K562 (cell line): ENCODE data around the gene NAV2. TPM values are rescaled to one million over a fixed set of nuclear protein-coding genes. Genes with fewer than 3 reads are reported as not detected.

Source experiments
- ATAC-seq: fragments of 200-7000 bp; cut with Tn5 transposase; 3 replicates; pipeline ENCODE4 v1.9.1; 2020; ENCODE audit warnings: moderate library complexity
- BruUV-seq: library from RNA; stranded (reverse); fragments of 400-500 nt; replicated peaks from 2 replicates; lab custom pipeline; 2021; lab: Mats Ljungman, UMichigan
- CTCF ChIA-PET: fragments of 300-600 bp; formaldehyde crosslinking; extraction: SDS; loops from one replicate; lab custom pipeline; 2021; ENCODE audit warnings: low intra/inter-chr PET ratio; lab: Yijun Ruan, JAX
- POLR2A ChIA-PET: fragments of 300-600, 350-650 bp; sonication (Branson Sonifier 250); formaldehyde crosslinking; extraction: SDS; loops from one replicate; lab custom pipeline; 2021; ENCODE audit warnings: antibody characterized with exemption, inconsistent platforms; lab: Yijun Ruan, JAX
- DNase-seq, 4 experiments: peaks; one replicate each; pipeline versions ENCODE4 v3.0.0 to v3.0.0-alpha.2; 2011 to 2018; ENCODE audit warnings: low spot score in 3 of 4, mixed read lengths in 3 of 4; ENCODE audit errors: extremely low read depth in 1 of 4
- FAIRE-seq: peaks from 2 replicates; lab custom pipeline; 2011; peaks lifted over from hg19 to GRCh38; lab: Jason Lieb, UNC
- H2AFZ ChIP-seq: 2 replicates; pipeline ENCODE4 v1.6.0; 2011; ENCODE audit warnings: low read depth, low read length, control low read depth, inconsistent platforms
- H3K27ac ChIP-seq: fragments of 200-600 bp; 3 replicates; pipeline ENCODE4 v1.8.0; 2011; ENCODE audit warnings: low read depth, mild to moderate bottlenecking, control low read depth, inconsistent platforms, low read length, moderate library complexity, mixed read lengths; ENCODE audit errors: extremely low read depth
- H3K27me3 ChIP-seq, 2 experiments: fragments of 300-600 bp in 1 of 2; 2 replicates in 1 of 2; 3 replicates in 1 of 2; pipeline versions ENCODE4 v1.6.0 to v1.8.0; 2011; ENCODE audit warnings: inconsistent platforms in 2 of 2, low read length in 2 of 2, mild to moderate bottlenecking in 1 of 2, mixed read lengths in 1 of 2, moderate library complexity in 1 of 2; ENCODE audit not compliant: control insufficient read depth in 2 of 2, insufficient read depth in 2 of 2
- H3K36me3 ChIP-seq: fragments of 300-600 bp; 3 replicates; pipeline ENCODE4 v1.8.0; 2011; ENCODE audit warnings: mild to moderate bottlenecking, low read length, inconsistent platforms; ENCODE audit not compliant: control insufficient read depth, insufficient read depth
- H3K4me1 ChIP-seq, 2 experiments: fragments of 200-600 bp in 1 of 2; replicated peaks in 1 of 2; 2 replicates in 1 of 2; 3 replicates in 1 of 2; pipeline versions ENCODE4 v1.5.1 to v1.8.0; 2011; ENCODE audit warnings: inconsistent platforms in 2 of 2, low read length in 2 of 2, mild to moderate bottlenecking in 1 of 2, mixed read lengths in 1 of 2, moderate library complexity in 1 of 2; ENCODE audit not compliant: control insufficient read depth in 2 of 2, insufficient read depth in 2 of 2
- H3K4me2 ChIP-seq: 2 replicates; pipeline ENCODE4 v1.6.1; 2011; ENCODE audit warnings: low read length, control low read depth, inconsistent platforms, mixed read lengths; ENCODE audit not compliant: insufficient read depth
- H3K4me3 ChIP-seq: fragments of 200-600 bp; sonication (generic), shearing (Covaris generic); 2 replicates; pipeline ENCODE4 v1.5.1; 2016; ENCODE audit warnings: control low read depth, inconsistent platforms
- H3K79me2 ChIP-seq: fragments of 200-600 bp; 3 replicates; pipeline ENCODE4 v1.8.0; 2011; ENCODE audit warnings: low read length, inconsistent platforms; ENCODE audit not compliant: control insufficient read depth, insufficient read depth
- H3K9ac ChIP-seq, 2 experiments: 2 replicates each; pipeline versions ENCODE4 v1.6.0 to v1.6.1; 2011; ENCODE audit warnings: low read depth in 2 of 2, low read length in 2 of 2, control low read depth in 1 of 2, inconsistent platforms in 1 of 2, mild to moderate bottlenecking in 1 of 2, mixed read lengths in 1 of 2; ENCODE audit not compliant: insufficient read depth in 1 of 2
- H3K9me1 ChIP-seq: one replicate; pipeline ENCODE4 v1.6.0; 2011; ENCODE audit warnings: inconsistent platforms, mild to moderate bottlenecking, low read length, moderate library complexity; ENCODE audit not compliant: control insufficient read depth, insufficient read depth
- H3K9me3 ChIP-seq: replicated peaks from 2 replicates; pipeline ENCODE4 v1.5.1; 2011; ENCODE audit warnings: low read depth, low read length, inconsistent platforms; ENCODE audit not compliant: control insufficient read depth, insufficient read depth
- H4K20me1 ChIP-seq: replicated peaks from 2 replicates; pipeline ENCODE4 v1.6.1; 2011; ENCODE audit warnings: low read length, inconsistent platforms, mixed read lengths; ENCODE audit not compliant: control insufficient read depth, insufficient read depth
- C11orf30 ChIP-seq: fragments of 450-650 bp; IDR thresholded peaks from 2 replicates; pipeline ENCODE4 v1.6.1; 2016; ENCODE audit warnings: low read depth, mild to moderate bottlenecking
- ESRRB ChIP-seq: fragments of 250-450 bp; sonication (Bioruptor Pico); IDR thresholded peaks from 2 replicates; pipeline ENCODE4 v1.5.0; 2020; ENCODE audit warnings: mild to moderate bottlenecking, moderate library complexity, borderline replicate concordance
- L3MBTL2 ChIP-seq: fragments of 450-650 bp; IDR thresholded peaks from 2 replicates; pipeline ENCODE4 v1.6.1; 2016; ENCODE audit warnings: mild to moderate bottlenecking, moderate library complexity
- LCOR ChIP-seq: sonication (generic); formaldehyde crosslinking; IDR thresholded peaks from 2 replicates; pipeline ENCODE4 v1.8.0; 2022; ENCODE audit warnings: mild to moderate bottlenecking, missing genetic modification reagents
- NR2C2 ChIP-seq, 2 experiments: fragments of 200-800 bp in 1 of 2; sonication (Bioruptor generic) in 1 of 2; sonication (generic) in 1 of 2; formaldehyde crosslinking in 1 of 2; IDR thresholded peaks; 2 replicates each; pipeline versions ENCODE4 v1.6.1 to v1.8.0; 2016 to 2022; ENCODE audit warnings: mild to moderate bottlenecking in 1 of 2, missing compliant biosample characterization in 1 of 2, missing genetic modification characterization in 1 of 2, missing genetic modification reagents in 1 of 2
- PHF21A ChIP-seq: fragments of 450-650 bp; IDR thresholded peaks from 2 replicates; pipeline ENCODE4 v1.6.1; 2017; ENCODE audit warnings: low read depth, borderline replicate concordance
- TCF7L2 ChIP-seq: fragments of 150-350 bp; IDR thresholded peaks from 2 replicates; pipeline ENCODE4 v1.6.1; 2016; ENCODE audit warnings: low read depth, mild to moderate bottlenecking, low read length, moderate library complexity
- TEAD2 ChIP-seq: fragments of 450-650 bp; IDR thresholded peaks from 2 replicates; pipeline ENCODE4 v1.6.1; 2016; ENCODE audit warnings: missing genetic modification characterization, control low read depth, missing compliant biosample characterization
- ZEB2 ChIP-seq: fragments of 450-650 bp; IDR thresholded peaks from 2 replicates; pipeline ENCODE4 v1.6.1; 2016
- ZNF197 ChIP-seq: fragments of 200-800 bp; sonication (Bioruptor generic); IDR thresholded peaks from 2 replicates; pipeline ENCODE4 v1.6.1; 2016; ENCODE audit warnings: low read depth, missing genetic modification characterization, missing compliant biosample characterization
- ZNF212 ChIP-seq: fragments of 450-650 bp; formaldehyde crosslinking; IDR thresholded peaks from 2 replicates; pipeline ENCODE4 v1.4.0; 2020; ENCODE audit warnings: mild to moderate bottlenecking
- WGBS: fragments of 100-300 bp; shearing (Covaris generic); methylation state at CpG from one replicate; pipeline ENCODE4 v1.1.6; 2016; ENCODE audit warnings: low coverage, mixed read lengths; ENCODE audit not compliant: insufficient coverage; ENCODE audit errors: missing lambda C conversion rate; 5-methylcytosine and 5-hydroxymethylcytosine counted together
- in situ Hi-C: fragments of 300-500 bp; cut with MboI; formaldehyde crosslinking; loops from 4 replicates; pipeline ENCODE4 v1.15.0; 2018; ENCODE audit warnings: inconsistent platforms, mixed read lengths
- intact Hi-C: fragments of 100-400 bp; cut with micrococcal nuclease; formaldehyde crosslinking; loops from 2 replicates; pipeline ENCODE4 v1.14.2; 2022
- polyA plus RNA-seq, 8 experiments: library from polyadenylated mRNA; depleted of rRNA in 4 of 8; stranded (reverse) in 5 of 8; unstranded in 3 of 8; fragments of >200 nt; fragmentation: Nextera tagmentation in 2 of 8; fragmentation: Illumina TruSeq in 1 of 8; extraction: Ambion mirVana in 2 of 8; extraction: Trizol in 1 of 8; gene quantifications; 2 replicates each; pipeline versions ENCODE4 v1.2.1 to v1.2.3, GENCODE V29; 2011 to 2014; ENCODE audit warnings: inconsistent platforms in 1 of 8, missing spikeins in 1 of 8
- total RNA-seq, 7 experiments: library from RNA; depleted of rRNA in 6 of 7; stranded (reverse); fragments of >200 nt in 6 of 7; fragmentation: Illumina TruSeq in 2 of 7; extraction: Trizol in 2 of 7; gene quantifications; 2 replicates each; pipeline versions ENCODE4 v1.2.1 to v1.2.3, GENCODE V29; 2011 to 2021; ENCODE audit warnings: low replicate concordance in 1 of 7
- TF ChIP-seq, protein P1 (sequence below): fragments of 250-450 bp; sonication (Bioruptor Pico); IDR thresholded peaks from 2 replicates; pipeline ENCODE4 v1.4.0; 2020; ENCODE audit warnings: mild to moderate bottlenecking

Gene NAV2
- total and polyA plus RNA-seq, 9 of the 15 experiments (the other 6 are each of a cell fraction or from before 2014, with no cell fraction given) = 0.03 to 0.35 (median 0.05) TPM

- DNase-seq (no peak), ATAC-seq (no peak), FAIRE-seq (no peak)
- no peaks in the 10 kb centered on the region for H3K4me1 ChIP-seq
- no peaks in the 10 kb centered on the region for H3K79me2 ChIP-seq
- H3K4me2 ChIP-seq = no peak overlapping the region
- 0% methylated on average over 3 of the region's 3 CpGs for WGBS
- no peak overlapping the region for H3K4me3 ChIP-seq
- intact Hi-C loops = loop anchor here (10.0 kb wide), 1 partner anchor 159 kb away; no protein-coding TSS in a partner anchor
- H3K27ac ChIP-seq = no peak overlapping the region
- POLR2A ChIA-PET = interaction anchor here (0.6 kb wide), 1 partner anchor 414 kb away, joined by 4 read pairs; the partner anchor contains the start of gene DBX1
- no TSS peak for BruUV-seq
- no peaks in the 10 kb centered on the region for H3K9me1 ChIP-seq
- no peak overlapping the region for H2AFZ ChIP-seq
- H3K27me3 ChIP-seq = peaks cover 7% of the 10 kb centered on the region in 2 experiments; a peak in 3 of 5 replicates
- H3K9ac ChIP-seq = no peak overlapping the region
- H4K20me1 ChIP-seq = no peaks in the 10 kb centered on the region
- H3K36me3 ChIP-seq = no peaks in the 10 kb centered on the region
- no peak for TF ChIP-seq TEAD2
- TF ChIP-seq ZNF197 (CRISPR knock-in tag) = no peak
- TF ChIP-seq L3MBTL2 = no peak
- no peak for TF ChIP-seq LCOR (CRISPR knock-in tag)
- TF ChIP-seq PHF21A = no peak
- no peak for TF ChIP-seq C11orf30
- TF ChIP-seq ZNF212 (CRISPR knock-in tag) = no peak
- no peak for TF ChIP-seq ESRRB (CRISPR knock-in tag)
- TF ChIP-seq NR2C2 (CRISPR knock-in tag; IDR thresholded peaks at IDR 0.05) = no peak
- TF ChIP-seq NR2C2 (tag; IDR thresholded peaks at IDR 0.05) = no peak
- TF ChIP-seq TCF7L2 = no peak
- TF ChIP-seq, protein P1, sequence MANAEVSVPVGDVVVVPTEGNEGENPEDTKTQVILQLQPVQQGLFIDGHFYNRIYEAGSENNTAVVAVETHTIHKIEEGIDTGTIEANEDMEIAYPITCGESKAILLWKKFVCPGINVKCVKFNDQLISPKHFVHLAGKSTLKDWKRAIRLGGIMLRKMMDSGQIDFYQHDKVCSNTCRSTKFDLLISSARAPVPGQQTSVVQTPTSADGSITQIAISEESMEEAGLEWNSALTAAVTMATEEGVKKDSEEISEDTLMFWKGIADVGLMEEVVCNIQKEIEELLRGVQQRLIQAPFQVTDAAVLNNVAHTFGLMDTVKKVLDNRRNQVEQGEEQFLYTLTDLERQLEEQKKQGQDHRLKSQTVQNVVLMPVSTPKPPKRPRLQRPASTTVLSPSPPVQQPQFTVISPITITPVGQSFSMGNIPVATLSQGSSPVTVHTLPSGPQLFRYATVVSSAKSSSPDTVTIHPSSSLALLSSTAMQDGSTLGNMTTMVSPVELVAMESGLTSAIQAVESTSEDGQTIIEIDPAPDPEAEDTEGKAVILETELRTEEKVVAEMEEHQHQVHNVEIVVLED = no peak
- no peak for TF ChIP-seq ZEB2
- TF ChIP-seq, all 486 proteins: peak for 0
- in situ Hi-C loops = loop anchor here (5.0 to 10.0 kb wide), 2 partner anchors 179 to 461 kb away; no protein-coding TSS in a partner anchor
- H3K9me3 ChIP-seq = no peaks in the 10 kb centered on the region
- CTCF ChIA-PET = no interaction called here
Measured at GRCh38 chr11:19746086-19746485, 33.4 kb downstream of the NAV2 start.
